Thymus (tissue), 11 donors: ENCODE data around the gene POLG. TPM values are rescaled to one million over a fixed set of nuclear protein-coding genes. Genes with fewer than 3 reads are reported as not detected.

Experiments
- DNase-seq, 9 donors: peaks; one replicate each; pipeline ENCODE4 v3.0.0-alpha.2; 2013; ENCODE audit warnings: low spot score in 9 of 9, low read depth in 6 of 9, missing footprints in 1 of 9
- H3K27ac ChIP-seq, 2 donors: one replicate each; pipeline ENCODE4 v1.5.1; 2013; ENCODE audit warnings: control low read depth in 1 of 2, low read depth in 1 of 2, low read length in 1 of 2, mild to moderate bottlenecking in 1 of 2, moderate library complexity in 1 of 2
- H3K27me3 ChIP-seq, 2 donors: one replicate each; pipeline ENCODE4 v1.5.1; 2013; ENCODE audit warnings: low read length in 1 of 2; ENCODE audit not compliant: control insufficient read depth in 2 of 2, insufficient read depth in 1 of 2
- H3K36me3 ChIP-seq, 2 donors: one replicate each; pipeline ENCODE4 v1.5.1; 2013; ENCODE audit warnings: low read length in 1 of 2, mild to moderate bottlenecking in 1 of 2, moderate library complexity in 1 of 2; ENCODE audit not compliant: control insufficient read depth in 2 of 2, insufficient read depth in 2 of 2
- H3K4me1 ChIP-seq, 2 donors: one replicate each; pipeline ENCODE4 v1.5.1; 2013; ENCODE audit warnings: low read length in 2 of 2; ENCODE audit not compliant: control insufficient read depth in 2 of 2, insufficient read depth in 2 of 2
- H3K4me3 ChIP-seq, 2 donors: one replicate each; pipeline ENCODE4 v1.5.1; 2013; ENCODE audit warnings: low read length in 2 of 2, control low read depth in 1 of 2, mild to moderate bottlenecking in 1 of 2
- H3K9me3 ChIP-seq, 2 donors: one replicate each; pipeline ENCODE4 v1.5.1; 2013; ENCODE audit warnings: low read length in 1 of 2, mild to moderate bottlenecking in 1 of 2; ENCODE audit not compliant: control insufficient read depth in 2 of 2, insufficient read depth in 1 of 2
- WGBS: extraction: QIAGEN DNeasy Blood & Tissue Kit; methylation state at CpG from one replicate; pipeline ENCODE4 v1.1.7; 2013; 5-methylcytosine and 5-hydroxymethylcytosine counted together
- polyA plus RNA-seq: library from polyadenylated mRNA; stranded (reverse); fragments of 200-250 nt; gene quantifications from one replicate; pipeline ENCODE4 v1.2.3, GENCODE V29; 2013
- total RNA-seq: library from RNA; stranded (reverse); fragments of 120-200 nt; gene quantifications from one replicate; pipeline ENCODE4 v1.2.4, GENCODE V29; 2013
- donor health status: healthy.

Gene POLG
- total and polyA plus RNA-seq, 2 donors: 59.1 to 80.5 TPM

GRCh38 chr15:89308236-89308635 lies 26.4 kb downstream of the POLG start:
- Histone ChIP-seq H3K4me3 (no peak overlapping the region), H3K9me3 (no peaks in the 10 kb centered on the region), H3K27ac (no peak overlapping the region), H3K36me3 (peaks cover 27 to 77% of the 10 kb centered on the region in 2 donors), H3K27me3 (no peaks in the 10 kb centered on the region), H3K4me1 (no peaks in the 10 kb centered on the region)
- 65% methylated on average over 3 of the region's 3 CpGs for WGBS
- no peak for DNase-seq

DNA sequence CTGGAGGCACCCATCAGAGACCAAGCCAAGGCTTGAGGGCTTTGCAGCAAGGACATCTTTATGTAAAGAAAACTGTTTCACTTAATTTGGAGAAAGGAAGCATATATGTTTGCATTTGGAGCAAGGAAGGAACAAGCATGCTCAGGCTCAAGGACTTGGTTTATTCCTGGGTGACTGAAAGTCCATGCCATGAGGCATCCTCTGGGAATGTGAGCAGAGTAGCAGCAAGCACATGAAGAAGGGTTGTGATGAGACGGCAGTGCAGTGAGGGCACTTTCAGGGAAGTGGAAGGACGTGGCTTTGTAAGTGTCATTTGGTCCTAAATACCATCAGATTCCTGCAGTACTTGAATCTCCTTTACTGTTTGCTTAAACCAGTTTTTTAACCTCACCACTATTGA lies 26.8 kb downstream of the POLG start:
- no peak overlapping the region for H3K27ac ChIP-seq
- no peak overlapping the region for H3K4me3 ChIP-seq
- DNase-seq: no peak
- H3K4me1 ChIP-seq: no peaks in the 10 kb centered on the region
- H3K27me3 ChIP-seq: no peaks in the 10 kb centered on the region
- 98% methylated on average over 2 of the region's 2 CpGs for WGBS
- H3K36me3 ChIP-seq: peaks cover 25 to 75% of the 10 kb centered on the region in 2 donors
- no peaks in the 10 kb centered on the region for H3K9me3 ChIP-seq

GRCh38 chr15:89307046-89307587 lies 27.5 kb downstream of the POLG start:
- Histone ChIP-seq H3K27me3 (no peaks in the 10 kb centered on the region), H3K36me3 (peaks cover 25 to 70% of the 10 kb centered on the region in 2 donors), H3K4me1 (no peaks in the 10 kb centered on the region), H3K27ac (no peak overlapping the region), H3K9me3 (no peaks in the 10 kb centered on the region), H3K4me3 (no peak overlapping the region)
- DNase-seq: no peak
- over 99% methylated on average over 2 of the region's 2 CpGs for WGBS

- H3K27ac ChIP-seq: no peak overlapping the region
- H3K36me3 ChIP-seq: peaks cover 31 to 75% of the 10 kb centered on the region in 2 donors
- 98% methylated on average over 3 of the region's 3 CpGs for WGBS
- no peak for DNase-seq
- no peaks in the 10 kb centered on the region for H3K27me3 ChIP-seq
- H3K4me1 ChIP-seq: no peaks in the 10 kb centered on the region
- no peaks in the 10 kb centered on the region for H3K9me3 ChIP-seq
- H3K4me3 ChIP-seq: no peak overlapping the region
Observed at GRCh38 chr15:89305395-89305794, 29.2 kb downstream of the POLG start.

GRCh38 chr15:89303986-89304385 lies 30.6 kb downstream of the POLG start:
- Histone ChIP-seq H3K4me1 (no peaks in the 10 kb centered on the region), H3K9me3 (no peaks in the 10 kb centered on the region), H3K36me3 (peaks cover 35 to 78% of the 10 kb centered on the region in 2 donors), H3K27me3 (no peaks in the 10 kb centered on the region), H3K27ac (no peak overlapping the region), H3K4me3 (no peak overlapping the region)
- no peak for DNase-seq
- 98% methylated on average over 2 of the region's 2 CpGs for WGBS

GRCh38 chr15:89301304-89302089 lies 33.1 kb downstream of the POLG start:
- Histone ChIP-seq H3K4me3 (no peak overlapping the region), H3K27ac (no peak overlapping the region), H3K4me1 (no peaks in the 10 kb centered on the region), H3K36me3 (peaks cover 25 to 59% of the 10 kb centered on the region in 2 donors), H3K9me3 (no peaks in the 10 kb centered on the region), H3K27me3 (no peaks in the 10 kb centered on the region)
- 86% methylated on average over 5 of the region's 5 CpGs for WGBS
- DNase-seq: no peak

DNA sequence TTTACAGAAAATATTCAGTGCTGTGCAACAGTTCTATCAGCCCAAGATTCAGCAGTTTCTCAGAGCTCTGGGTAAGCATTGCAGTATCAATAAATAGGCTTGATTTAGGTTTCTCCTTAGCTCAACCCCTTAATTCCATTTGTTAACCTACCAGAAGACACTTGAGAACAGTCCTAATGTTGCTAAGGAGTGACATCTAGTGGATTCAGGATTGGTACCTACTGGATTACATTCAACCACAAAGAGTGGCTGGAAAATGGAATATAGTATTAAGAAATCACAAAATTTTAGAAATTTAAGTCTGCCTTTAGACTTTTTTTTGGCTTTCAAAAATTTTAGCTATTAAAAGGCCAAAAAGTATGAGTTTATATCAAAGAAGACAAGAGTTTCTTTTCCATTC lies 34.7 kb downstream of the POLG start:
- Histone ChIP-seq H3K36me3 (peaks cover 21 to 47% of the 10 kb centered on the region in 2 donors), H3K4me3 (no peak overlapping the region), H3K27ac (no peak overlapping the region), H3K27me3 (no peaks in the 10 kb centered on the region), H3K4me1 (no peaks in the 10 kb centered on the region), H3K9me3 (no peaks in the 10 kb centered on the region)
- DNase-seq: no peak

DNA sequence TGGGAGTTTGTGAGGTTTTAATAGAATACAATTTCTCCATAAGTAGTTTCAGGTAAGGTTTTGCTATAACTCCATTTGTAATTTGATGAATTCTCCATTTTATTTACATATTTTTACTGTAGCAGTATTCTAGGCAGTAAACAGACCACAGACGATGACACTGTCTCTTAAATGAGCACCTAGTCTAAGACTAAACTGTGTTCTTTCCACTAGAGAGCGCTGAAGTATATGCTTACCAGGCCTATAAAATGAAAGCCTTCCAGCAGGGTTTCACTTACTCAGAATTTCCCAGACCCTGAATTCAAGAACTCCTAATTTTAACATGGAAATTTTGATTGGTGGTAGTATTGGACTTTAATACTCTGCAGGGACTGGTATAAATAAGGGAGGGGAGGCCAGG lies 41.6 kb downstream of the POLG start:
- H3K4me3 ChIP-seq: no peak overlapping the region
- H3K27ac ChIP-seq: no peak overlapping the region
- WGBS: 98% methylated on average over 2 of the region's 2 CpGs
- no peaks in the 10 kb centered on the region for H3K4me1 ChIP-seq
- no peaks in the 10 kb centered on the region for H3K9me3 ChIP-seq
- peaks cover 31 to 45% of the 10 kb centered on the region in 2 donors for H3K36me3 ChIP-seq
- no peaks in the 10 kb centered on the region for H3K27me3 ChIP-seq
- DNase-seq: no peak

DNA sequence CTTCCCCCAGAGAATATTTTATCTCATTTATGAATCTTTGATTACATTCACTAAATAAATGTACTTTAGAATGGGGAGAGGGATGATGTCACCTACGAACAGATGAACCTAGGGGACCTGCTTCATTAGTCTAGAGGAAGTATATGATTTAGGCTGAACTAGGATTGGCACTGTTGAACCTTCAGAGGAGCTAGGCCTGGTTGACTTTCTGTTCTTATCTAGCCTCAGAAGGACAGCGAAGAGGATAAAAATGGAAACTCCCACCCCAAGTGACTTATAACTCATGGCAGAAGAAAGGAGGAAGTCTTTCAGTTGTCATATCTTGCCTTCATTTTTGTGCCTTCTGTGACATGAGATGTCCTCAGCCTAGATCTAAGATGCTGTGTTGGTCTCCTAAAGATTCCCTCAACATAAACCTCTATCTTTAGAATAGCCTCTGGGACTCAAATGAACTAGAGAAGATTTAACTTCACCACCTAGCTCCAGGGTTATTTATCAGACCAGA lies 42.6 kb downstream of the POLG start:
- no peaks in the 10 kb centered on the region for H3K27me3 ChIP-seq
- H3K36me3 ChIP-seq: peaks cover 35 to 54% of the 10 kb centered on the region in 2 donors
- WGBS: 97% methylated on average over 2 of the region's 2 CpGs
- no peak for DNase-seq
- no peaks in the 10 kb centered on the region for H3K4me1 ChIP-seq
- no peak overlapping the region for H3K4me3 ChIP-seq
- H3K27ac ChIP-seq: no peak overlapping the region
- H3K9me3 ChIP-seq: no peaks in the 10 kb centered on the region
